22Rv1 (cell line): ENCODE results near the gene LY6G5B.
A peak's percentile ranks its signal among the peaks of the same experiment; 100 is the strongest.

Source experiments
- H3K27ac ChIP-seq: fragments of 450-650 bp; 2 replicates; pipeline ENCODE4 v1.5.1; 2017
- CTCF ChIP-seq: fragments of 450-650 bp; IDR thresholded peaks from 2 replicates; pipeline ENCODE4 v1.5.1; 2017; ENCODE audit warnings: mild to moderate bottlenecking
- ZFX ChIP-seq: fragments of 450-650 bp; IDR thresholded peaks from 2 replicates; pipeline ENCODE4 v1.6.1; 2017; ENCODE audit warnings: antibody characterized with exemption, borderline replicate concordance

The LY6G5B gene

GRCh38 chr6:31655349-31656237 lies 14.2 kb upstream of the LY6G5B start, which contains the start of gene APOM:
APOM (plus strand) TSS chr6:31655894; CDS start chr6:31655967, 73 bp downstream.
- peak within 1 kb of the TSS; percentile 95 for H3K27ac ChIP-seq
- TF ChIP-seq CTCF (no peak), ZFX (no peak)

- peak overlapping the region; percentile 83; the same call in 1 of the 2 replicates for H3K27ac ChIP-seq
- TF ChIP-seq ZFX (no peak), CTCF (no peak)
These were observed 12.2 kb upstream of the LY6G5B start for GRCh38 chr6:31657406-31658157.

GRCh38 chr6:31658158-31658688 lies 11.6 kb upstream of the LY6G5B start:
- peak overlapping the region; percentile 83; the same call in 1 of the 2 replicates for H3K27ac ChIP-seq
- no peak for TF ChIP-seq CTCF
- TF ChIP-seq ZFX = no peak

- TF ChIP-seq CTCF (no peak), ZFX (no peak)
- H3K27ac ChIP-seq = peak overlapping the region; percentile 83; the same call in 1 of the 2 replicates
These were observed 10.7 kb upstream of the LY6G5B start for GRCh38 chr6:31658983-31659648.

DNA sequence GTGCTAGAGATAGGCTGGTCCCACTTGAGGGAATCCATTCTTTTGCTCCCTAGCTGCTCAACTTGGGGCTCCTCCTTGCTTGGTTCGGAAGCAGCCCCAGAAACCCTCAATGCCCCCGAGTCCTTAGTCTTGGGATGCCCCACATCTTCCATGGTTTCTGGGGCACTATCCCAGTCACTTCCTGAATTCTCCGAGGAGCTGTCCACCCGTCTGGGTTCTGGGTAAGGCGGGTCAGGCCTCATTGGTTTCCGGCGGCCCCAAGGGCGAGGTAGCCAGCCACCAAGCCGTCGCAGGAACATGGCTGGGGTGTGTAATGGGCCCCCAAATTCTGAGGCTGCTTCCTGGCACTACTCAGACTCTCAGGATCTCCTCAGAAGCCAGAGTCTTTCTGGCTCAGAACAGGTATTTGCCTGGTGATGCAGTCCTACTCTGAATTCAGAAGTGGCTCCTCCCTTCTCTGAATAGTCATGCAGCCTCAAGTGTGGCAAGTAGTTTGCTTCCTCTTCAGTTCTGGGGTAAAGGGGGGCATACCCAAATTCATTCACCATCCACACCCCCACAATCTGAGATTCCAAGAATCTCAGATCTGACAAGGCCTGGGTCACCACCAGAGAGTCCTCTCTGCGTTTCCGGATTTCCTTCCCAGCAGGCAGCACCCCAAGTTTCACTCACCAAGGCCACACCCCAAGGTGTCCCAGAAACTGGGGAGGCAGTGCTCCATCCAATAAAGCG lies 10.0 kb upstream of the LY6G5B start:
- H3K27ac ChIP-seq = peak overlapping the region; percentile 83
- TF ChIP-seq ZFX (no peak), CTCF (no peak)
